Measurements from ENCODE around the gene ADPGK.
A peak's percentile ranks its signal among the peaks of the same experiment; 100 is the strongest.

ADPGK gene

DNA sequence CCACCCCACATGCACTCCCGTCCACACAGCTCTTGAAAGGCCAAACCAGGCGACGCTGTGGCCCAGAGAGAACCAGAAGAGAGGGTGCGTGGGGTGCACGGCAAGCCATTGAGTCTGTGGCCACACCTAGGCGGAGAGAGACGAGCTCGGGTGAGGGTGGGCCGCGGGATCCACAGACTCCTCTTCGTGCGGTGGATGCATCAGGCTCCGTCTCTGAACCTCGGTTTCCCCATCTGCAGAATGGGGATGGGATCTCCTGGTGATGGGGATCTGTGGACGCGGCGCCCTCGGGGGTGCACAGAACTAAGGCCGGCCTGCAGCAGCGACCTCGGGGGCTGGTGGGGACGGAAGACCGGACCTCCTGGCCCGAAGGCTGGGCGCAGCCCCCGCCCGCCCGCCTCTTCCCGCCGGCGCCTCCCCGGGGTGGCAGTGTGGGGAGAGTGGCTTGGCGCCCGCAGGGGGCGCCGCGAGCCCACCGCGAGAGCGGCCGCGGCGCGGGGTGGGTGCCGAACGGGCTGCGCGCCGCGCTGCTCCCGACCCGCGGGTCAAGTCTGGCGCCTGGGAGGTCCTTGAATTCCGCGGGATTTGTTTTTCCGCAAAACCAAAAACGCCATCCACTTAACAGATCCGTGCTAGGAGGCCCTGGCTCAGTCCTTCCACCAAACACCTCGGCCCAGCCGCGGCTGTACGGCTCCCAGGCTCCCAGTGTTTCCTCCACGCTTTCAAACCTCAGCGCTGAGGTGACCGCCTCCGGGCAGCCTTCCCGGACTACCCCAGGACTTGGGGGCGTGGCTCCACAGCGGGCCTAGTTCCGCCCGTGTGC is 13.2 kb upstream of the ADPGK start:
- H3K9me3 ChIP-seq (ENCODE audit: control insufficient read depth, low read length) = no peaks in the 10 kb centered on the region
- WGBS = 9% methylated on average over 40 of the region's 72 CpGs

GRCh38 chr15:72796210-72796514 is 12.6 kb upstream of the ADPGK start:
- no peak overlapping the region for H2AFZ ChIP-seq (ENCODE audit: low read depth, low read length)
- H4K91ac ChIP-seq (ENCODE audit: low read length) = peak overlapping the region; percentile 57
- H3K18ac ChIP-seq (ENCODE audit: low read depth in 1 of 2, low read length in 2 of 2) = peak overlapping the region in 1 of 2 experiments; percentile 12
- no peak overlapping the region for H3K14ac ChIP-seq (ENCODE audit: low read length in 2 of 2)
- H3K4ac ChIP-seq (ENCODE audit: low read depth in 1 of 2, low read length in 2 of 2) = no peak overlapping the region
- no peak overlapping the region for H3K23ac ChIP-seq (ENCODE audit: low read length in 2 of 2)
- no peak overlapping the region for H2BK15ac ChIP-seq (ENCODE audit: low read depth, poor library complexity, severe bottlenecking)
- H3K36me3 ChIP-seq (ENCODE audit: control insufficient read depth in 1 of 2, insufficient read depth in 2 of 2, low read depth in 1 of 2, low read length in 2 of 2) = no peaks in the 10 kb centered on the region
- H3K4me1 ChIP-seq (ENCODE audit: control insufficient read depth, insufficient read depth, low read depth, low read length) = peaks cover 11% of the 10 kb centered on the region
- H2BK120ac ChIP-seq (ENCODE audit: low read depth, low read length) = peak overlapping the region; percentile 71
- H3K79me1 ChIP-seq (replicated peaks; ENCODE audit: low read length, poor library complexity, severe bottlenecking) = no peaks in the 10 kb centered on the region
- peak overlapping the region; percentile 54 for H3K9ac ChIP-seq (ENCODE audit: low read length)
- WGBS = 64% methylated on average over 6 of the region's 7 CpGs
- H3K9me3 ChIP-seq (ENCODE audit: control insufficient read depth, low read length) = no peaks in the 10 kb centered on the region
- H3K27me3 ChIP-seq (ENCODE audit: control insufficient read depth in 1 of 2, insufficient read depth in 1 of 2, low read length in 2 of 2) = peaks cover 0 to 3% of the 10 kb centered on the region in 2 experiments
- H2BK12ac ChIP-seq (ENCODE audit: low read length in 2 of 2) = peak overlapping the region in 1 of 2 experiments; percentile 89
- DNase-seq = peak; percentile 51
- H3K4me2 ChIP-seq (ENCODE audit: low read length, poor library complexity, severe bottlenecking) = no peak overlapping the region
- no peak overlapping the region for H3K27ac ChIP-seq (ENCODE audit: low read length, poor library complexity, severe bottlenecking)
- H2BK5ac ChIP-seq (ENCODE audit: low read depth, low read length, poor library complexity, severe bottlenecking) = no peak overlapping the region
- H4K8ac ChIP-seq (ENCODE audit: low read length) = peak overlapping the region; percentile 89
- H3K4me3 ChIP-seq (ENCODE audit: insufficient read depth in 1 of 2, low read depth in 1 of 2, low read length in 2 of 2) = peak overlapping the region in 1 of 2 experiments; percentile 78
- no peak overlapping the region for H2AK5ac ChIP-seq (ENCODE audit: low read length, severe bottlenecking)

More for the DNA sequence above, 13.2 kb upstream of the ADPGK start:
- Histone ChIP-seq H2BK120ac (ENCODE audit: low read depth, low read length) (peak overlapping the region; percentile 71), H3K18ac (ENCODE audit: low read depth in 1 of 2, low read length in 2 of 2) (peak overlapping the region; percentile 64 to 90), H3K79me1 (replicated peaks; ENCODE audit: low read length, poor library complexity, severe bottlenecking) (no peaks in the 10 kb centered on the region), H3K23ac (ENCODE audit: low read length in 2 of 2) (peak overlapping the region in 1 of 2 experiments; percentile 2), H3K4me2 (ENCODE audit: low read length, poor library complexity, severe bottlenecking) (peak overlapping the region; percentile 79), H2BK12ac (ENCODE audit: low read length in 2 of 2) (peak overlapping the region; percentile 89 to 93), H3K27ac (ENCODE audit: low read length, poor library complexity, severe bottlenecking) (no peak overlapping the region), H2BK15ac (ENCODE audit: low read depth, poor library complexity, severe bottlenecking) (peak overlapping the region; percentile 82), H4K91ac (ENCODE audit: low read length) (peak overlapping the region; percentile 82), H4K8ac (ENCODE audit: low read length) (peak overlapping the region; percentile 89), H3K9ac (ENCODE audit: low read length) (peak overlapping the region; percentile 78), H2BK5ac (ENCODE audit: low read depth, low read length, poor library complexity, severe bottlenecking) (no peak overlapping the region), H3K4ac (ENCODE audit: low read depth in 1 of 2, low read length in 2 of 2) (peak overlapping the region; percentile 69 to 75), H3K4me1 (ENCODE audit: control insufficient read depth, insufficient read depth, low read depth, low read length) (peaks cover 11% of the 10 kb centered on the region), H3K14ac (ENCODE audit: low read length in 2 of 2) (peak overlapping the region in 1 of 2 experiments; percentile 6), H2AFZ (ENCODE audit: low read depth, low read length) (peak overlapping the region; percentile 42), H2AK5ac (ENCODE audit: low read length, severe bottlenecking) (no peak overlapping the region), H3K4me3 (ENCODE audit: insufficient read depth in 1 of 2, low read depth in 1 of 2, low read length in 2 of 2) (peak overlapping the region; percentile 57 to 78), H3K36me3 (ENCODE audit: control insufficient read depth in 1 of 2, insufficient read depth in 2 of 2, low read depth in 1 of 2, low read length in 2 of 2) (no peaks in the 10 kb centered on the region), H3K27me3 (ENCODE audit: control insufficient read depth in 1 of 2, insufficient read depth in 1 of 2, low read length in 2 of 2) (peaks cover 0 to 8% of the 10 kb centered on the region in 2 experiments)
- peak; percentile 52 for DNase-seq

DNA sequence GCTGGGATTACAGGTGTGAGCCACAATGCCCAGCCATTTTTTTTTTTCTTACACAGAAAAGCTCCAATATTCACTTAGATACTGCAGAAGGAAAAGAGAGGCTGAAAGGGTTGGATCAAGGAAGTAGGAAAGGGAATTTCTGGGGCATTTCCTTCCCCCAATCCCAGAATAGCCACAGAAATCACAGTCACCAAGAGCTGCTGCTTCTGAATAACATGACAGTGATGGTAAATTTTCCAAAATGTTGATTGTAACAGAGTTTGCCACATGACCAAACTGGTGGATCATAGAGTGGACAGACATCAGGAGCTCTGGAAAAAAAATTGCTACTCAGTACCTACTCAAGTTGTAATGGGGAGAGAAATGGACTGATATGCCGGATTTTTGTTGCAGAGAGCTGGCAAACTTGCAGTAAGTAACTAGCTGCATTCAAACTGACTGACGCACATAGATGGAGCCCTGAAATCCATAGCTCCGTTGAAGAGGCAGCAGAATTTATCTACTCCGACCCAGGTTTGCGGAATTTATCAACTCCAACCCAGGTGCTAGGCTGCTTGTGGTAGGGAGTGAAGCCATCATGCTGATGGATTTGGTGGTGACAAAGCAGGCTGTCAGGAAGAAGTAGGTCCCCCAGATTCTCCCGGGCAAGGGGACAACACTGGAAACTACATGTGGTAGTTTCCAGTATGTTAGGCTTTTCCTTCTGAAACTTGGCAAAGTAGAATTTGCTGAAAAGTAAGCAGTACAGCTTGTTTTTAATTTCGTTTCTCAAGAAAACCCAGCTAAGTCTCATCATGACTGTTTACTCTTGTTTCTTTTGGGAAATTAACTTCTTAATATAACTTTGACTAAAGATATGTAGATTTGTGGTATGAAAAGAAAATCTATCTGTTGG is 10.5 kb upstream of the ADPGK start:
- no peak overlapping the region for H3K4me3 ChIP-seq (ENCODE audit: insufficient read depth in 1 of 2, low read depth in 1 of 2, low read length in 2 of 2)
- DNase-seq = no peak
- WGBS = 79% methylated on average over 6 of the region's 7 CpGs
- H3K23ac ChIP-seq (ENCODE audit: low read length in 2 of 2) = no peak overlapping the region
- no peak overlapping the region for H4K8ac ChIP-seq (ENCODE audit: low read length)
- no peaks in the 10 kb centered on the region for H3K9me3 ChIP-seq (ENCODE audit: control insufficient read depth, low read length)
- no peak overlapping the region for H2BK12ac ChIP-seq (ENCODE audit: low read length in 2 of 2)
- no peak overlapping the region for H2AFZ ChIP-seq (ENCODE audit: low read depth, low read length)
- H3K9ac ChIP-seq (ENCODE audit: low read length) = no peak overlapping the region
- H3K36me3 ChIP-seq (ENCODE audit: control insufficient read depth in 1 of 2, insufficient read depth in 2 of 2, low read depth in 1 of 2, low read length in 2 of 2) = no peaks in the 10 kb centered on the region
- peaks cover 0 to 3% of the 10 kb centered on the region in 2 experiments for H3K27me3 ChIP-seq (ENCODE audit: control insufficient read depth in 1 of 2, insufficient read depth in 1 of 2, low read length in 2 of 2)
- no peak overlapping the region for H3K4me2 ChIP-seq (ENCODE audit: low read length, poor library complexity, severe bottlenecking)
- no peak overlapping the region for H2AK5ac ChIP-seq (ENCODE audit: low read length, severe bottlenecking)
- H3K79me1 ChIP-seq (replicated peaks; ENCODE audit: low read length, poor library complexity, severe bottlenecking) = no peaks in the 10 kb centered on the region
- no peak overlapping the region for H2BK120ac ChIP-seq (ENCODE audit: low read depth, low read length)
- H3K14ac ChIP-seq (ENCODE audit: low read length in 2 of 2) = no peak overlapping the region
- no peak overlapping the region for H2BK15ac ChIP-seq (ENCODE audit: low read depth, poor library complexity, severe bottlenecking)
- no peak overlapping the region for H3K27ac ChIP-seq (ENCODE audit: low read length, poor library complexity, severe bottlenecking)
- H3K4me1 ChIP-seq (ENCODE audit: control insufficient read depth, insufficient read depth, low read depth, low read length) = peaks cover 11% of the 10 kb centered on the region
- no peak overlapping the region for H2BK5ac ChIP-seq (ENCODE audit: low read depth, low read length, poor library complexity, severe bottlenecking)
- no peak overlapping the region for H3K4ac ChIP-seq (ENCODE audit: low read depth in 1 of 2, low read length in 2 of 2)
- no peak overlapping the region for H4K91ac ChIP-seq (ENCODE audit: low read length)
- H3K18ac ChIP-seq (ENCODE audit: low read depth in 1 of 2, low read length in 2 of 2) = no peak overlapping the region

- Histone ChIP-seq H3K14ac (ENCODE audit: low read length in 2 of 2) (no peak overlapping the region), H3K4me2 (ENCODE audit: low read length, poor library complexity, severe bottlenecking) (no peak overlapping the region), H2BK5ac (ENCODE audit: low read depth, low read length, poor library complexity, severe bottlenecking) (no peak overlapping the region), H3K79me1 (replicated peaks; ENCODE audit: low read length, poor library complexity, severe bottlenecking) (no peaks in the 10 kb centered on the region), H2BK120ac (ENCODE audit: low read depth, low read length) (no peak overlapping the region), H3K9me3 (ENCODE audit: control insufficient read depth, low read length) (no peaks in the 10 kb centered on the region), H2BK15ac (ENCODE audit: low read depth, poor library complexity, severe bottlenecking) (no peak overlapping the region), H4K91ac (ENCODE audit: low read length) (no peak overlapping the region), H3K4me1 (ENCODE audit: control insufficient read depth, insufficient read depth, low read depth, low read length) (peaks cover 11% of the 10 kb centered on the region), H2BK12ac (ENCODE audit: low read length in 2 of 2) (no peak overlapping the region), H3K18ac (ENCODE audit: low read depth in 1 of 2, low read length in 2 of 2) (no peak overlapping the region), H2AFZ (ENCODE audit: low read depth, low read length) (no peak overlapping the region), H3K23ac (ENCODE audit: low read length in 2 of 2) (no peak overlapping the region), H2AK5ac (ENCODE audit: low read length, severe bottlenecking) (no peak overlapping the region), H4K8ac (ENCODE audit: low read length) (no peak overlapping the region), H3K4me3 (ENCODE audit: insufficient read depth in 1 of 2, low read depth in 1 of 2, low read length in 2 of 2) (no peak overlapping the region), H3K27me3 (ENCODE audit: control insufficient read depth in 1 of 2, insufficient read depth in 1 of 2, low read length in 2 of 2) (peaks cover 0 to 3% of the 10 kb centered on the region in 2 experiments), H3K9ac (ENCODE audit: low read length) (no peak overlapping the region), H3K4ac (ENCODE audit: low read depth in 1 of 2, low read length in 2 of 2) (no peak overlapping the region), H3K36me3 (ENCODE audit: control insufficient read depth in 1 of 2, insufficient read depth in 2 of 2, low read depth in 1 of 2, low read length in 2 of 2) (no peaks in the 10 kb centered on the region), H3K27ac (ENCODE audit: low read length, poor library complexity, severe bottlenecking) (no peak overlapping the region)
- WGBS = 76% methylated on average over 2 of the region's 2 CpGs
- DNase-seq = no peak
These were observed 8.9 kb upstream of the ADPGK start for GRCh38 chr15:72792431-72792830.
